Vagina (tissue), 2 donors: Measurements from ENCODE around the gene ARL5A. TPM values are rescaled to one million over a fixed set of nuclear protein-coding genes. Genes with fewer than 3 reads are reported as not detected.

Source experiments
- DNase-seq, 2 donors: peaks; one replicate each; pipeline ENCODE4 v3.0.0-alpha.2; 2017; ENCODE audit errors: extremely low spot score in 2 of 2
- H3K27ac ChIP-seq: fragments of 200-600 bp; sonication (generic); one replicate; pipeline ENCODE4 v1.5.1; 2019
- H3K27me3 ChIP-seq: fragments of 200-600 bp; sonication (generic); one replicate; pipeline ENCODE4 v1.5.1; 2019
- H3K36me3 ChIP-seq, 2 donors: fragments of 200-600 bp; sonication (generic); one replicate each; pipeline ENCODE4 v1.5.1; 2017 to 2019
- H3K4me1 ChIP-seq: fragments of 200-600 bp; sonication (generic); one replicate; pipeline ENCODE4 v1.5.1; 2019
- H3K4me3 ChIP-seq, 2 donors: fragments of 200-600 bp; sonication (generic); 1 replicate in 1 of 2; 2 replicates in 1 of 2; pipeline ENCODE4 v1.5.1; 2016 to 2019
- H3K9me3 ChIP-seq: fragments of 200-600 bp; sonication (generic); one replicate; pipeline ENCODE4 v1.5.1; 2019
- POLR2A ChIP-seq, 2 donors: fragments of 450-650 bp; IDR thresholded peaks; one replicate each; pipeline ENCODE4 v1.6.1; 2017; ENCODE audit warnings: antibody characterized with exemption in 2 of 2, mild to moderate bottlenecking in 2 of 2, moderate library complexity in 2 of 2
- POLR2AphosphoS5 ChIP-seq, 2 donors: sonication (generic); formaldehyde crosslinking; IDR thresholded peaks; one replicate each; pipeline ENCODE4 v1.9.0; 2017; ENCODE audit warnings: antibody characterized with exemption in 2 of 2, mild to moderate bottlenecking in 2 of 2, low read depth in 1 of 2; ENCODE audit not compliant: insufficient read depth in 1 of 2
- intact Hi-C: fragments of 100-400 bp; cut with DNase I; formaldehyde crosslinking; loops from one replicate; pipeline ENCODE4 v1.15.1; 2023
- total RNA-seq: library from RNA; depleted of rRNA; stranded (reverse); fragments of >200 nt; gene quantifications from one replicate; pipeline ENCODE4 v1.2.3, GENCODE V29; 2016
- TF ChIP-seq, protein P1 (sequence below), 3 experiments: fragments of 450-650 bp in 2 of 3; fragments of 200-600 bp in 1 of 3; sonication (generic) in 1 of 3; IDR thresholded peaks; one replicate each; pipeline ENCODE4 v1.5.1; 2017 to 2019; ENCODE audit warnings: antibody characterized with exemption in 3 of 3, mild to moderate bottlenecking in 2 of 3, moderate library complexity in 2 of 3

ARL5A gene
- total RNA-seq, 1 donor from 2014 or later, result 32.9 TPM

DNA sequence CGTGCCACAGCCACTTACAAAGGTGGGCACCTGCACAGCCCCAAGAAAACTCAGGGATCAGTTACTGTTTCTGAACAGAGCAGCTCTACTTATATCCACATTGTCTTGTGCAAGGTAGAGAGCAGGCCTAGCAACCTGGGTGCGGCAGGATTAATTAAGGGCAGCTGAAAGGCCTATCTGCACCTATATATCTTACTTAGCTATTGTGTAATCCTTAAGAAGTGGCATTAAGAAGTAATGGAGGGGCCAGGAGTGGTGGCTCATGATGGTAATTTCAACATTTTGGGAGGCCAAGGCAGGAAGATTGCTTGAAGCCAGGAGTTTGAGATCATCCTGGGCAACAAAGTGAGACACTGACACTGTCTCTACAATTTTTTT, 12.8 kb upstream of the ARL5A start:
- intact Hi-C loops, result no loop called here
- no peak for TF ChIP-seq POLR2A (IDR thresholded peaks at IDR 0.05)
- TF ChIP-seq, protein P1, sequence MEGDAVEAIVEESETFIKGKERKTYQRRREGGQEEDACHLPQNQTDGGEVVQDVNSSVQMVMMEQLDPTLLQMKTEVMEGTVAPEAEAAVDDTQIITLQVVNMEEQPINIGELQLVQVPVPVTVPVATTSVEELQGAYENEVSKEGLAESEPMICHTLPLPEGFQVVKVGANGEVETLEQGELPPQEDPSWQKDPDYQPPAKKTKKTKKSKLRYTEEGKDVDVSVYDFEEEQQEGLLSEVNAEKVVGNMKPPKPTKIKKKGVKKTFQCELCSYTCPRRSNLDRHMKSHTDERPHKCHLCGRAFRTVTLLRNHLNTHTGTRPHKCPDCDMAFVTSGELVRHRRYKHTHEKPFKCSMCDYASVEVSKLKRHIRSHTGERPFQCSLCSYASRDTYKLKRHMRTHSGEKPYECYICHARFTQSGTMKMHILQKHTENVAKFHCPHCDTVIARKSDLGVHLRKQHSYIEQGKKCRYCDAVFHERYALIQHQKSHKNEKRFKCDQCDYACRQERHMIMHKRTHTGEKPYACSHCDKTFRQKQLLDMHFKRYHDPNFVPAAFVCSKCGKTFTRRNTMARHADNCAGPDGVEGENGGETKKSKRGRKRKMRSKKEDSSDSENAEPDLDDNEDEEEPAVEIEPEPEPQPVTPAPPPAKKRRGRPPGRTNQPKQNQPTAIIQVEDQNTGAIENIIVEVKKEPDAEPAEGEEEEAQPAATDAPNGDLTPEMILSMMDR (IDR thresholded peaks at IDR 0.05), result no peak
- TF ChIP-seq POLR2AphosphoS5 (IDR thresholded peaks at IDR 0.05; ENCODE audit: insufficient read depth in 1 of 2, low read depth in 1 of 2), result no peak
- H3K36me3 ChIP-seq, result no peaks in the 10 kb centered on the region
- no peak for DNase-seq
- no peaks in the 10 kb centered on the region for H3K9me3 ChIP-seq
- no peak overlapping the region for H3K27ac ChIP-seq
- no peak overlapping the region for H3K4me3 ChIP-seq
- H3K27me3 ChIP-seq, result no peaks in the 10 kb centered on the region
- H3K4me1 ChIP-seq, result no peaks in the 10 kb centered on the region

DNA sequence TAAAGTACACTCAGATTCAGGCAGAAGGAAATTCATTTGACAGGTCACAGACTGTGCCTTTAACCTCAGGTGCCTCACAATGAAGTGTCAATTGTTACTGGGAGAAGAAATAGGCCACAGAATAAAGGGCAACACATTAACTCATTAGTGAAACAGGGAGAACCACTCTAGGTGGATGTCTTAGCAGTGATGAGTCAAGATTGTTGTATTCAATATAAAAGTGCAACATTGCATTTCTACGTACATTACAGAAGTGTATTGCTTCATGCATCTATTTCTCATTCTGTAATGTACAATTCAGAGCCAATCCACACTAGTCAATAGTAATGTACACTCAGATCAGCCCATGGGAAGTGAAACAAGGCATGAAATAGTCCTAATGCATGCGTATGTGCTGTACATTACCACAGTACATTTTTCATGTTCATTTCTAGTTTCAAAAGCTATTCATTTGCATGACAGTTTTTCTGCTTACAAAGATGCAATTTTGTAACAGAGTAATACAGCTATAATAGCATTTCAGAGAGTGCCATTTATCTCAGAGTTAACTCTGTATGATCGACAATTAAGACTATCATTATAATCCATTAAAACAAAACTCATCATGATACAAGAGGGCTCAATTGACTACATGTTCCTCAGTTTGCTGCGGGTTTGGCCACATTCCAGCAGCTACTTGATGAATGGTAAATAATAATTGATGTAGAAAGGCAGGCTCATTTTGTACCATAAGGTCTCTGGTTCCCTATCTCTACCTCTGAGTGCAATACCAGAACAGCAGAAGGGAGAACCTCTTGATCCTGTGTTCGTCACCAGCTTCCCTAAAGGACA, 12.2 kb upstream of the ARL5A start:
- H3K36me3 ChIP-seq, result no peaks in the 10 kb centered on the region
- no peak for TF ChIP-seq POLR2AphosphoS5 (IDR thresholded peaks at IDR 0.05; ENCODE audit: insufficient read depth in 1 of 2, low read depth in 1 of 2)
- TF ChIP-seq, protein P1 (IDR thresholded peaks at IDR 0.05), result no peak
- TF ChIP-seq POLR2A (IDR thresholded peaks at IDR 0.05), result no peak
- no peak overlapping the region for H3K27ac ChIP-seq
- no peaks in the 10 kb centered on the region for H3K4me1 ChIP-seq
- H3K4me3 ChIP-seq, result no peak overlapping the region
- no peaks in the 10 kb centered on the region for H3K9me3 ChIP-seq
- DNase-seq, result no peak
- intact Hi-C loops, result no loop called here
- H3K27me3 ChIP-seq, result no peaks in the 10 kb centered on the region

DNA sequence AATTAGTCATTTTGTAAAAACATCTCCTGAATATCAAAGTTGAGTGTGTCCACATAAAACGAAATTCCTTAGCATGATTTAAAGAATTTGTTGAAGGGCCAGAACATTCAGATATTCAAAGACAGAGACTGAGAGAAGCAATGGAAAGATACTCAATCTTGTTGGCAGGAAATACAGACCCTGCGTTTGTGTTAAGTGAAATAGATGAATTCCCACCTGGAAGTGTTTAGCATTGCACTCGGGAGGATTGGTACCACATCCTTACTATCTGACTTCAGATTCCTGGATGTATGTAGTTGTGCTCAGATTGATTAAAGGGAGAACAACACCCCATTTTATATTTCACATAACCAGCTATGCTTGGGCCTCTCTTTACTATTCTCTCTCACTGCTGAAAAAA, 9.7 kb upstream of the ARL5A start:
- Histone ChIP-seq H3K27ac (no peak overlapping the region), H3K4me3 (no peak overlapping the region), H3K4me1 (no peaks in the 10 kb centered on the region), H3K9me3 (no peaks in the 10 kb centered on the region), H3K27me3 (no peaks in the 10 kb centered on the region), H3K36me3 (no peaks in the 10 kb centered on the region)
- DNase-seq, result no peak
- TF ChIP-seq POLR2A (IDR thresholded peaks at IDR 0.05), result no peak
- TF ChIP-seq, protein P1 (IDR thresholded peaks at IDR 0.05), result no peak
- TF ChIP-seq POLR2AphosphoS5 (IDR thresholded peaks at IDR 0.05; ENCODE audit: insufficient read depth in 1 of 2, low read depth in 1 of 2), result no peak
- intact Hi-C loops, result no loop called here

DNA sequence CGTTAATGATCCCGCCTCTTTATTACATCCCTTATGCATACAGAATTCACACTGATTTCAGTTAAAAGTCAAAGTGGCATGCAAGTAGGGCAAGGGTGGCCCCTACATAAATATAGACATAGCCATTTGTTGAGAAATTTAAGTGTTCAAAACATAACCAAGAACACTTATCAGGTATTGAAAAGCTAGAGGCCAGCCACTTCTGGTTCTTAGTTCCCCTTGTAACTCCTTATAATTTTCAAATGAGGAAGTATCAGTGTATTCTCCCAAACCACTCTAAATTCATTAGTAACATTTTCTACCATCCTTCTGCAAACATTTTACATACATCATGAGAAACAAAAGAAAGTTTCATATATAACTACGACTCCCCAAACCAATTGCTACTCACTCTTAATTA, 5.8 kb upstream of the ARL5A start:
- DNase-seq, result no peak
- Histone ChIP-seq H3K4me3 (no peak overlapping the region), H3K27me3 (no peaks in the 10 kb centered on the region), H3K27ac (no peak overlapping the region), H3K36me3 (no peaks in the 10 kb centered on the region), H3K9me3 (no peaks in the 10 kb centered on the region), H3K4me1 (peaks cover 2% of the 10 kb centered on the region)
- intact Hi-C loops, result no loop called here
- TF ChIP-seq POLR2AphosphoS5 (IDR thresholded peaks at IDR 0.05; ENCODE audit: insufficient read depth in 1 of 2, low read depth in 1 of 2) (no peak), POLR2A (IDR thresholded peaks at IDR 0.05) (no peak)
- TF ChIP-seq, protein P1 (IDR thresholded peaks at IDR 0.05), result no peak

DNA sequence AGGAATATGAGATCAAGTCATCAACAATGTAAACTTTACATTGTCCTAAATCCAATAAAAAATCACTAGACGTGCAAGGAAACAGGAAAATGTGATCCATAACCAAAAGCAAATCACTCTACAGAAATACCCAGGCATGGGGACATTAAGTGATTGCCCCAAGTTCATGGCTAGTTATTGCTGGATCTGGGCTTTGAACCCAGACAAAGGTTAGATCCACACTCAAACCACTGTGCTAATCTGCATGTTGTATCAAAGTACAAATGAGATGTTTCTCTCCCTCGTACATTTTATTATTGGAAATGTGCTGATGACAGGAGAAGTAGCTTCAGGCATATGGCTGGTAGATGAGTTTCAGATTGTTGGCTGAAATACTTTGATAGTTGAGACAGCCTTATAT, 2.7 kb upstream of the ARL5A start:
- TF ChIP-seq, protein P1 (IDR thresholded peaks at IDR 0.05), result no peak
- no peak for TF ChIP-seq POLR2AphosphoS5 (IDR thresholded peaks at IDR 0.05; ENCODE audit: insufficient read depth in 1 of 2, low read depth in 1 of 2)
- TF ChIP-seq POLR2A (IDR thresholded peaks at IDR 0.05), result no peak

More for the DNA sequence above, 2.7 kb upstream of the ARL5A start:
- DNase-seq, result no peak
- Histone ChIP-seq H3K27ac (no peak overlapping the region), H3K4me1 (peaks cover 17% of the 10 kb centered on the region), H3K27me3 (no peaks in the 10 kb centered on the region), H3K9me3 (no peaks in the 10 kb centered on the region), H3K36me3 (no peaks in the 10 kb centered on the region), H3K4me3 (no peak overlapping the region)
- intact Hi-C loops, result no loop called here
